Measurements from ENCODE around the gene EEFSEC. TPM values are rescaled to one million over a fixed set of nuclear protein-coding genes. Genes with fewer than 3 reads are reported as not detected.

EEFSEC gene
- total RNA-seq, 1 donor from 2014 or later: 19.3 TPM

DNA sequence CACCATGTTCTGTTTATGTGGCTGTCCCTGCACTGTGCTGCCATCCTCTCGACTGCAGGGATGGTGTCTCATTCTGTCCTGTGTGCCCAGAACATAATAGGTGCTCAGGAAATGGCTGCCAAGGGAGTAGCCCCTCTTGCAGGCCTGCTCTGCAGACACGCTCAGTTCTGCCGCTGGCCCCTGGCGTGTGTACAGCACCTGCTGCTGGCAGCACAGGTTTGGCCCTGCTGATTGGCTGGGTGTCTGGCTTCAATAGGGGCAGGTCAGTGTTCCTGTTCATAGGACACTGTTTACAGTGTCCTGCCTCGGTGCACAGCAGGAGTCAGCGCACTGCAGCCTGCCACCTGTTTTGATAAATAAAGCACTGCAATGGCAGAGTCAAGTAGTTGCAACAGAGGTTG lies 166.5 kb downstream of the EEFSEC start:
- DNase-seq (ENCODE audit: low spot score): peak; percentile 38
- intact Hi-C loops (cut with DNase I): loop anchor here (5.0 to 10.0 kb wide), 3 partner anchors 92 to 225 kb away; no protein-coding TSS in a partner anchor

DNA sequence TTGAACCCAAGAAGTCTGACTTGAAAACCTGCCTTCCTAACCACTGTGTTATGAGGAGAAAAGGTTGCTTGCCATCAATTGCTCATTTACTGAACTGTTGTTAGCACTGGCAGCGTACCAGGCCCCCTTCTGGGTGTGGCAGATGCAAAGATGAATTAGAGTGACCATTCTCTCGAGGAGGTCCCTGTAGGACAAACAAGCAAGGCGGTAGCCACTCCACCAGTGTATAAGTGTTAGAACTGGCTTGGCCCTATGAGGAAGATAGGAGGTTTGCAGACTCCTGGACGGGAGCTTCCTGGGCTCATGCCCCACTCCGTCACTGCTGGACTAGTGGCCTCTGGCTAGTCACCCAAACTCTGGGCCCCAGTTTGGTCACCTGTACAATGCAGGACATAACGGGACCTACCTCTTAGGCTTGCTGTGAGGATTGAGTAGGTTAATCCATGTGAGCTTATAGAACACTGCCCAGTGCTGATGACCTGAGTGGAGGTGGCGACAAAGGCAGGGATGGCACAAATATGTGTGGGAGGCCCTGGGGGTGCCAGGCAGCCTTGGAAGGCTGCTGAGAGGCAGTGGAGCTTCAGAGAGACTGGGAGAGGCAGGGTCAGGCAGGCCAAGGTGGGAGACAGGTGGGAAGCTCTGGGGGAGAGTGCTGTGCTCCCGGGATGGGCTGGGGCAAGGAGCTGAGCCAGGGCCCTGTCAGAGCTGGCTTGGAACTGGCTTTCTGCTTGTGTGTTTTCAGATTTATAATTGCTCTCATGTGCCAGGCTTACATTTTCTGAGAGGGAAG lies 167.5 kb downstream of the EEFSEC start:
- DNase-seq (ENCODE audit: low spot score): peak; percentile 57
- intact Hi-C loops (cut with DNase I): loop anchor here (5.0 to 10.0 kb wide), 3 partner anchors 93 to 226 kb away; no protein-coding TSS in a partner anchor

DNA sequence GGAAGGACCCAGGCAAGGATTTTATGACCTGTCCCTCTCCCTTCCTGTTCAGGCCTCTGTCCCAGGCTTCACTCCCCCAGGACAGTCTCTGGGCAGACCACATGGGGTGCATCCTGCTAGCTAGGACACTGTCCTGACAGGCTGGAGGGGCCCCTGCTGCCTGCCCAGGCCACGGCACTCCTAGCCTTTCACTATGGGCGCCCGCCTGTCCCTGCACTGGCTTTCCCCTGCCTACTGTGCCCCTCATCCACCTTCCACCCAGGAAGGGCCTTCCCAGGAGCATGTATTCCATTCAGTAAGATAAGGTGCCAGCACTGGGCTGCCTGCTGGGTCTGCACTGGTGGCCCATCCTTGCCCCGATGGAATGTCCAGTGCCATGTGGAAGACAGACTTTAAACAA lies 168.1 kb downstream of the EEFSEC start:
- intact Hi-C loops (cut with DNase I): loop anchor here (5.0 to 10.0 kb wide), 3 partner anchors 94 to 227 kb away; no protein-coding TSS in a partner anchor
- DNase-seq (ENCODE audit: low spot score): peak; percentile 66

DNA sequence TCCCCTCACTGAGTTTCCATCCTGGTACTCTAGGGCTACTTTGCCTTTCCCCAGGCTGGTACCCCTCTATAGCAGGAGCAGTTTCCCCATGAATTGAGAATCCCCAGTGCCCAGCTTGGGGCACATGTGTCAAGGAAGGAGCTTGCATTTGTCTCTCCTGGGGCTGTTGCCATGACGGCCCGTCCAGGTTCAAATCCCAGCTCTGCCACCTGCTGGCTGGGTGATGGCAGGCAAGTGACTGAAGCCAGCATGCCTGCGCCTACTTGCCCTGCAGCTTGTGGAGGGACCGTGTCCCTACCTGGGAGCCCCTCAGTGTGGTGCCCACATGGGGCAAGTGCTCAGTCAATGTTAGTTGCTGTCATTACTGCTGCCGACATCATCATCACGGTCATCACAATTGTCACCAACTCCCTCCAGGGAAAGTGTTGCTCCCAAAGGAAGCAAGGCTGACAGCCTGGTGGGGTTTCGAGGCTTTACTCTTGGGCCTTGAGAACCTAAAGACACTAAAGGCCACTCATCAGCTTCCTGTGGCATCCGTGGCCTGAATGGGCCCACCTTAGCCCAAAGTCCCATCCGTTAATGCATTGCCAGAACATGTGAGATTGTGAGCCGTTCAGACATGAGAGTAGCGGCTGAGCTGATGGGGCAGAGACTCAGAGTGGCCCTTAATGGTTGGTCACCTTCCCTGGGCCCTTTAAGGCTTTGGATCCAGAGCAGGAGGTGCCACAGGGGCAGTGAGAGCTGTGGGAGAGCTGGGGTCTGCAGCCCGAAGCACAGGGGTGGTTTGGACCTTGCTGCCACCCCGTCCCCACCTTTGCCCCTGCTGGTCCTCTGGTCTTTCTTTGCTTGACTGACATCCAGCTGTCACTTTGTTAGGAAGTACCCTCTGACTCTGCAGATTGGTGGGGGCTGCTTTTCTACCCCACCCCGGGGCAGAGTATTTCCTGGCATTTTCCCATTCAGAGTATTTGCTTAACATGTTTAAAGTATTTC lies 169.0 kb downstream of the EEFSEC start:
- DNase-seq (ENCODE audit: low spot score): peak; percentile 72
- intact Hi-C loops (cut with DNase I): loop anchor here (5.0 to 10.0 kb wide), 3 partner anchors 95 to 228 kb away; no protein-coding TSS in a partner anchor

DNA sequence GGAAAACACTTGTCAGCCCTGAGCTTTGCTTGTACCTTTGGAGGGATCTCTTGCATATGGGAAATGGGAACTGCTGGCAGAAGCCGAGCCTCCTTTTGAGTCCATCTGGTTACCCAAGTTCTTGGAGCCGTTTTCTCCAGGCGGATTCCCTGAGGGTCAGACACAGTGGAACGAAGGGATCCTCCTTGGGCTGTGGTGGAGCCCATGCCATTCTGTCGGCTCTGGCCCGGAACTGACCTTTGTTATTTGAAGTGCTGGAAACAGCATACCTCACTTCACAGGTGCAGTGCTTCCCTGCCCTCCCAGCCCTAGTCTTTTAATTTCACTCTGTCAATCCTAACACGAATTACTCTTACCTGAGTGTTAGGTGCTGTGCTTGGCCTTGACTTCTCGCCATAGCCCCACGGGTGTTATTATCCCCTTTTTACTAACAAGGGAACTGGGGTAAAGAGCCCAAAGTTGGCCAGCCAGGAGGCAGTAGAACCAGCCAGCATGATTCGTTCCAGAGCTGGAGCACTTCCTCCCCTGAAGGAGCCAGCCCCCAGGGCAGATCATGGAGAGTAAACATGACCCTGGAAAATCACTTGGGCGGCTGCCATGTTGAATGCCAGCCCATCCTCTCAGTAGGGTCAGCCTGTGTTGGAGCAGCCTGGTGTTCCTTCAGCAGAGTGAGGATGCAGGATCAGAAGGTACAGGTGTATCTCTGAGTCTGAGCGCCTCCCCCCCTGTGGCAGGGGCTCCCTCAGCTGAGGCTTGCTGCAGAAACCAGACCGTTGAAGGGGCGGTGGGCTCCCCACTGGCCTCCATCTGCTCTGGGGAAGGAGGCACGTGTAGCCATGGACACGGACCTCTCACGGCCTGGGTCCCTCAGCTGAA lies 170.2 kb downstream of the EEFSEC start:
- intact Hi-C loops (cut with DNase I): loop anchor here (5.0 to 10.0 kb wide), 3 partner anchors 96 to 229 kb away; no protein-coding TSS in a partner anchor
- DNase-seq (ENCODE audit: low spot score): peak; percentile 46

DNA sequence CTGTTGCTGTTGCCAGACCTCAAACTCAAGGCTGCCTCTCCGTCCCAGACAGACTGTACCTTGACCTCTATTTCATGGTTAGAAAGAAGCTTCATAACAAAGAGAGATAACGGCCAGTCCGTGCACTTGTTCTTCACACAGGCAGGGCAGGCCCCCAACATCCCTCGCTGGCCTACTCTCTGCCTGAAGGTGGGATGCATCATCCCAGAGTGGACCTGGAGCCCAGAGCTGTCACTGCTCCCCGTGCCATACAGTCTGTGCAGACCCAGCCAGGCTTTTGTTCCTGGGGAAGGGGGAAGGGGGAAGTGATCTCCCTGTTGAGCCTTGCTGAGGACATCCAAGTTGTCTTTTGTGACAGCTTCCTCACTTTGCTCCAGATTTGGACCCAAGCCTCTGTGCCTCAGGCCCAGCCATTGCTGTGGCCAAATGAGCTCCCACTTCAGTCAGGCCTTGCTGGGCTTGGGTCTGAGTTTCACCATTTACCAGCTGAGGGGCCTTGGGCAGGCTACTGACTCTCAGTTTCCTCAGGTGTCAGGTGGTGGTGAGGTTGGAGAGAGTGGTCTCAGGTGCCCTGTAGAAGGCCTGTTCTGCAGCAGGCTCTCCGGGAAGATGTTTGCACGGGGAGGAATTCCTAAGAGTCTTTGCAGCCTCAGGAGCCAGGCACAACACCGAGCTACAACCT lies 171.8 kb downstream of the EEFSEC start:
- intact Hi-C loops (cut with DNase I): loop anchor here (5.0 to 10.0 kb wide), 3 partner anchors 98 to 230 kb away; no protein-coding TSS in a partner anchor
- peak; percentile 43 for DNase-seq (ENCODE audit: low spot score)

DNA sequence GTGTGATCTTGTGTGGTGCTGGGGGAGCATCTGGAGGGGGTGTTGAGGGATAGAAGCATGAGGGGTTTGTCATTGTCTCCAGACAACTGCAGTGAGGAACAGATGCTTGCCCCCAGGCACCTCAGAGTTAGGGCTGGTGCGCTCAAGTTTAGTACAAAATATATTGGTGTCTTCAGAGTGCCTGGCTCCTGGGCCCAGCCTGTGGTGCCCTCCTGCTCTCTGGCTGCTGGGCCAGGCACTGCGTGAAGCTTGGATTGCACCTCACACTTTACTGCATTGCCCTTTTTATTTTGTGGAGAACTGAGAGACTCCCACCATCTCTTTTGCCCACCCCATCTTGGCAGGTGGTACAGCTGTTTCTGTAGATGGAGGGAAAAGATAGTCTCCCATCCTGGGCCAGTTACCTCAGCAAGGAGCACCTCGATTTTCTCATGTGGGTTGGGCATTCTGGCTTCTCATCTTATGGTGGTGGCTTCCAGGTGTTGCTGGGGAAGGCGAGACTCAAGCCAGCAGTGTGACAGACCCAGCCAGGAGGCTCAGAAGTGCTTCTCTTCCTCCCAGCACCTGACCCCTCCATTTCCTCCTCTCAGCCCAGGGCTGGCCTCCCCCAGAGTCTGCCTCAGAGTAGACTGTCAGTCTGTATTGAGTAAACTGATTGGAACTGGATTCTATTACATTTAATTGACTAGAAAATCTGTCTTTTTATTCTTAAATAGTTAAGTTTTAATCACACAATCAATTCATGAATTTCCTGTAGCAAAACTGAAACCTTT lies 173.0 kb downstream of the EEFSEC start:
- intact Hi-C loops (cut with DNase I): loop anchor here (10.0 kb wide), 1 partner anchor 231 kb away; no protein-coding TSS in a partner anchor
- peak; percentile 66 for DNase-seq (ENCODE audit: low spot score)

DNA sequence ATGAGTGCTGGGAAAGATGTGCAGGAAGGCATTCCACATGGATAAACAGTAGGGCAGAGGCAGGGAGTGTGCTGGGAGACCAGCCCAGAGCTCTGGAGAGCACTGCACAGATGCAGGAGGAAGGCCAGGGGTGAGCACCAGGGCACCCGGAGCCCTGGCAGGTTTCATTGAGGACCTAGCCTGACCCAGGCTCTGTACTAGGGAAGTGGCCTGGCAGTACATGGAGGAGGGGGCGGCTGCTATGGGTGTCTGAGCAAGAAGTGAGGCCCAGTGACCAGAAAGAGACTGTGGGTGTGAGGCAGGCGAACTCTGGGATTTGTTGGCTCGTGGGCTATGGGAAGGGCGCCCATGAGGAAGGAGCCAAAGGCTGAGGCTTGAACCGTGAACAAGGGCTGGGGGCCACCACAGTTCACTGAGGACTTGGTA lies 174.3 kb downstream of the EEFSEC start:
- peak; percentile 69 for DNase-seq (ENCODE audit: low spot score)
- intact Hi-C loops (cut with DNase I): loop anchor here (10.0 kb wide), 1 partner anchor 233 kb away; no protein-coding TSS in a partner anchor

DNA sequence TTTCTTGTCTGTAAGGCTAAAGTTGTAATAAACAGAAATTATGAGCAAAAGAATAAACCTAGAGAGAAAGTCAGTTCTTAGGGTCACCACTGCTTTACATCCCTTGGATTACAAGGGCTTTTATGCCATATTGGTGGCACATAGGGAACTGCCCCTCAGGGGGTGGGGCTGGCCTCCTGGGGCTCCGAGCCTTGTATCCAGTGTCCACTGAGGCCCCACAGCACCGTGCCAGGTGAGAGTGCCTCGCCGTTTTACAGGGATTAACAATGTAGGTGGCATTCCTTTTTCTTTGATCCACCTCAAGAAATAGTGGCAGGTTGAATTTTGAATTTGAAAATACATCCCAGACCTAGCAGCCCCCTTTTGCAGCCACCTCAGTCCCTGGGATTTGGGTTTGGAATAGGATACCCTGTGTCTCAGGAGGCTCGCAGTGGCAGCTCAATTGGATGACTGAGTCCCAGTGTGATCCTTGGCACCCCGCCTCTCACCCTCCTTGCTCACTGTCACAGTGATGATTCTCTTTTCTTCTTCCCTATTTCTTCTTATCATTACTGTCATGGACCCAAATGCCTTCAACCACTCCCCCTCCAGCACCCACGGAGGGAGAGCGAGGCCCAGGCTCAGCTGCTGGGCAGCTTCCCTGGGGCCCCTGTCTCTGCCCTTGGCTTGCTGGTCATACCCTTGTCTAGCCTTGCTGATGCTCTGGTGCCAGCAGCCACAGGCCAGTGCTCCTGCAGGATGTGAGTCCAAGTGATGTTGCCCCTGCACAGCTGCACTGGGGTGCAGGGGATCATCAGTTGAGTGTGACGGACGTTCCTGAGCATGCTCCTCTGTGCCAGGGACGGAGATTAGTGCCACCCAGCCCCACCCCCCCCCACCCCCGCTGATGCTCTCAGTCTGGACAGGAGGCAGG lies 175.5 kb downstream of the EEFSEC start:
- intact Hi-C loops (cut with DNase I): loop anchor here (10.0 kb wide), 1 partner anchor 234 kb away; no protein-coding TSS in a partner anchor
- DNase-seq (ENCODE audit: low spot score): peak; percentile 41

DNA sequence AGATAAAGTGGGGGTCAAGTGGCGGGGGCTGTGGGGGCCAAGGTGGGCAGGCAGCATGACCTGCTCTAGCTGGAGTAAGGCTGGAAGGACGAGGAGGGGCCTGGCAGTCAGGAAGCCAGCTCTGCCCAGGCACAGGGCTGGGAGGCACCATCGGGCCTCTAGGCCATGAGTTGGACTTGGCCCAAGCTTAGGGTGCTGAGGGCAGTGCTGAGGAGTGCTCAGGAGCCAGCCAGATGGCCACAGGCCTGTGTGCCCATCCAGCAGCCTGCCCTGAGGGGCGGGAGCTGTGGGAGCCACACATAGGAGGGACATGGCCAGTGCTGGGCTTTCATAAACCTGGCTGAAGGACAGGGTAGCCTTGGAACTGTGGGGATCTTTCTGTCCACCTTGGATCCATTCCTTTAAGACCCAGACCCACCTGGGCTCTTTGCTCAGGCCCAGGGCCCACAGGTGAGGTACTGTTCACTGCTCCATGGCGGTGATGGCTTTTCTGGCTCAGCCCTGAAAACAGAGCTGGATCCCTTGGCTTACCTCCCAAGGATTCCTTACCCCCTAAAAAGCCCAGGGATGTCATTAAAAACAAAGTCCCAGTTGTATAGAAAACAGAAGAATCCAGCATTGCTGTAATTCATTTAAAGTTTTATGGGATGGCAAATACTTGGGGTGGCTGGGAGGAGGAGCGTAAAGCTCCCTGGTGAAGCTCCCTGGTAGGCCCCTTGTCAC lies 176.4 kb downstream of the EEFSEC start:
- peak; percentile 54 for DNase-seq (ENCODE audit: low spot score)
- intact Hi-C loops (cut with DNase I): loop anchor here (10.0 kb wide), 1 partner anchor 235 kb away; no protein-coding TSS in a partner anchor

DNA sequence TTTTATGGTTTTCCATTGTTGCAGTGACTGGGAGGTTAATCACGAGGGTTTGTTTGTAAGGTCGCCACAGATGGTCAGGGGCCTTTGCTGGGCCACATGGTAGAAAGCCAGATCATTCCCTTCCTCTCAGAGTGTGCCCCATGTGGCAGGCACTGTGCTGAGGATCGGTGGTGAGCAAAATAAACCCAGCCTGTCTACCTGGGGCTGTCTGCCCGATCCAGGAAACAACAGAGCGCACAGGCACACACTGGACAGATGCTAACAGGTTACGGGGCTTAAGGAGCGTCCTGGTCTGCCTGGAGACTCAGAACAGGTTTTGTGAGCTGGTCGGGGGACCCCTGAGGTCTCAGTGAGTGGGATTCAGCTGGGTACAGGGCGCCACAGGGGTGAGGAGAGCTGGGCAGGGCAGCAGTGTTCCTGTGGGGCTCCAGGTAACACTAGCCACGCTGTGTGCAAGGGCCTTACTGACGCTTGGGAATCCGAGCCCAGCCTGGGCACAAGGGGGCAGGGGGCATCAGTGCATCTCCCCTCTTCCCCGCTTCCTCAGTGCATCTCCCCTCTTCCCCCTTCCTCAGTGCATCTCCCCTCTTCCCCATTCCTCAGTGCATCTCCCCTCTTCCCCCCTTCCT lies 177.0 kb downstream of the EEFSEC start:
- intact Hi-C loops (cut with DNase I): no loop called here
- peak; percentile 71 for DNase-seq (ENCODE audit: low spot score)

DNA sequence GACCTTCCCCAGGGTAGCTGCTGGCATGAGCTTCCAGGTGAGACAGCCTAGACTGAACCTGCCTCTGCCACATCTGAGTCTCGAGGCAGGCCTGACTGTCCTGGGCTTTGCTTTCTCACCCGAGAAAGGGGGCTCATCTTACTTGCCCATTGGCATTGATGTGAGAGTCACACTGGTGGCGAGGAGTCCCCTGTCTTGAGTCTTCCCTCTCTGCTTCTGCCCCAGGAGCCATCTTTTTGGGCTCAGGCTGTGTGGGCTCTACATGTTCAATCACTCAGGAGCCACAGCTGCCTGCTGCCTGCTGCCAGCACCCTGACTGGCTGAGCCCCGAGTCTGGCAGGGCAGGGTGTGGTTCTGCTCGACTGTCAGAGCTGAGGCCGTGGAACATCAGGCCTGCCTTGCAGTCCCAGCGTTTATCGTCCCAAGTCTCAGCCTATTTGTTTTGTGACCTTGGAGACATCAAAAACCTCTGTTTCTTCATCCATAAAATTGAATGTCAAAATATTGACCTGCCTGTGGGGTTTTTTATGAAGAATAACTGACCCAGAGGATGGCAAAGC lies 180.9 kb downstream of the EEFSEC start:
- intact Hi-C loops (cut with DNase I): no loop called here
- peak; percentile 47 for DNase-seq (ENCODE audit: low spot score)

DNA sequence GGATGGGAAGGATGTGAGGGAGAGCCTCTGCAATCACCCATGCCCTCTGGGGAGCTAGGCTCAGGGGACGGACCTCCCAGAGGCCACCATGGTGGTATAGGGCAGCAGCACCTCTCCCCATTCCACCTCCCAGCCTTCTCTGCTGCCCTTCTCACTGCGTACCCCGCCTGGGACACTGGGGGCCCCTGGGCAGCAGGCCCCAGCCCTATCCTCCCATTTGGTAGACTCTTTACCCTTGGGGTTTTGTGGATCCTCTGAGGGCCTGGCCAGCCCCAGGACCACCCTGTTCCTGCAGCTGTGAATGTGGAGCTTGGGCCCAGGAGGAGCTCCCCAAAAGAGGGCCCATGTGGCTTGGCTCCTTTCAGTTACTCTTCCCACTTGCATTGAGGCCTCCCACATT lies 181.5 kb downstream of the EEFSEC start:
- intact Hi-C loops (cut with DNase I): no loop called here
- DNase-seq (ENCODE audit: low spot score): peak; percentile 49

DNA sequence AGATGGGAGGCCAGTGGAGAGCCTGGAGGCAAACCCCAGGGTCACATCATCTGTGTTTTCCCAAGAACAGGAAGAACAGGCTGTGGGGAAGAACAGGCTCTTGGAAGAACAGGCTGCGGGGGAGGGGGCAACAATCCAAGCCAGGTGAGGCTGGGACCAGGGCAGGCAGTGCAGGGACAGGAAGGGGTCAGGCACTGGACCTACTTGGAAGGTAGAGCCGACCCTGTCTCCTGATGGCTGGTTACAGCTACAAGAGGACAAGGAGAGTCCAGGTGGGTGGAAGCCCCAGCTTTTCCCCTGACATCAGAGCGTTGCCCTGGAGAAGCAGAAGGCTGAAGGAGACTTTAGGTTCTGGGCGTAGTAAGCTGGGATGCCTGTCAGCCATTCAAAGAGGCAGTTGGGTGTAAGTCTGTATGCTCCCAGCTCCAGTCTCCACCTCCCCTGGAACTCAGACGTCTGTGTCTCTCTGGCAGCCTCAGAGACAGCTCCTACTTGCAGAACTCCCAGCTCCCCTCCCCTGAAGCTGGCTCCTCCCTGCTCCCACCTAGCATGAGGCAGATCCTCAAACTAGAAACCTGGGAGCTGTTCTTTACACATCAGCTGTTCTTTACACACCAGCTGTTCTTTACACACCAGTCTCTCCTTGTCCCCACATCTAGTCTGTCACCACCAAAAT lies 182.5 kb downstream of the EEFSEC start:
- intact Hi-C loops (cut with DNase I): no loop called here
- DNase-seq (ENCODE audit: low spot score): peak; percentile 65

Measured in cardiac septum (tissue), 1 donor.